ENCODE results near the gene TRANK1.

GRCh38 chr3:36989005-36989404 is 44.2 kb upstream of the TRANK1 start:
- TF ChIP-seq CTCF (IDR thresholded peaks at IDR 0.05): no peak
- no peak for TF ChIP-seq EP300 (IDR thresholded peaks at IDR 0.05)
